ENCODE measurements around the gene P2RY6. TPM values are rescaled to one million over a fixed set of nuclear protein-coding genes. Genes with fewer than 3 reads are reported as not detected.
A peak's percentile ranks its signal among the peaks of the same experiment; 100 is the strongest.

The P2RY6 gene
- polyA plus RNA-seq, 1 donor (not counting 4 experiments of a cell fraction or from before 2014, with no cell fraction given): 0.04 TPM

- peaks cover 5% of the 10 kb centered on the region for H3K79me2 ChIP-seq (ENCODE audit: control insufficient read depth, insufficient read depth, low read length)
- no peaks in the 10 kb centered on the region for H3K36me3 ChIP-seq (ENCODE audit: control insufficient read depth in 2 of 2, extremely low read depth in 1 of 2, insufficient read depth in 2 of 2, low read length in 2 of 2)
- peak overlapping the region; percentile 54 to 76 (median 75) for H3K4me3 ChIP-seq (ENCODE audit: control insufficient read depth in 2 of 3, extremely low read depth in 1 of 3, insufficient read depth in 2 of 3, low read depth in 1 of 3, low read length in 3 of 3)
- peak overlapping the region; percentile 73 for H3K9ac ChIP-seq (ENCODE audit: control insufficient read depth, extremely low read depth, insufficient read depth, low read length)
- no peaks in the 10 kb centered on the region for H3K9me3 ChIP-seq (ENCODE audit: control insufficient read depth, low read depth, low read length)
- DNase-seq (ENCODE audit: low read depth, low spot score) (peak; percentile 95), FAIRE-seq (no peak)
- H3K27me3 ChIP-seq (ENCODE audit: control insufficient read depth, extremely low read depth, insufficient read depth, low read length): no peaks in the 10 kb centered on the region
- peak overlapping the region; percentile 98 for H2AFZ ChIP-seq (ENCODE audit: control insufficient read depth, low read length)
- TF ChIP-seq CTCF (optimal IDR thresholded peaks at IDR 0.05 in 1 of 3, IDR thresholded peaks at IDR 0.05 in 1 of 3, conservative IDR thresholded peaks at IDR 0.05 in 1 of 3; ENCODE audit: extremely low read depth in 1 of 3, insufficient read depth in 2 of 3, low read length in 3 of 3): peak; percentile 74 to 87 (median 78)
- TF ChIP-seq EZH2 (IDR thresholded peaks at IDR 0.05; ENCODE audit: low read length): no peak
- H3K9me1 ChIP-seq (ENCODE audit: control insufficient read depth, extremely low read depth, insufficient read depth, low read length): no peaks in the 10 kb centered on the region
- no peaks in the 10 kb centered on the region for H4K20me1 ChIP-seq (ENCODE audit: control insufficient read depth, extremely low read depth, insufficient read depth, low read length)
- peak overlapping the region; percentile 96 for H3K4me2 ChIP-seq (ENCODE audit: control insufficient read depth, extremely low read depth, insufficient read depth, low read depth, low read length)
- H3K4me1 ChIP-seq (ENCODE audit: control insufficient read depth, extremely low read depth, insufficient read depth, low read length): peaks cover 8% of the 10 kb centered on the region
- dilution Hi-C loops (cut with MboI; ENCODE audit: extremely low pct_ligation_motif_present, low sequenced_read_pairs): no loop called here
- peak overlapping the region; percentile 61 for H3K27ac ChIP-seq (ENCODE audit: control insufficient read depth, insufficient read depth, low read length)
Observed at GRCh38 chr11:73307323-73308002, 35.3 kb downstream of the P2RY6 start.

GRCh38 chr11:73308003-73308960 is 36.1 kb downstream of the P2RY6 start, which contains the start of gene ARHGEF17:
Gene ARHGEF17 (plus strand): TSS chr11:73308276. CDS start chr11:73308639, 363 bp downstream.
- Histone ChIP-seq H3K27ac (ENCODE audit: control insufficient read depth, insufficient read depth, low read length) (peak within 1 kb of the TSS; percentile 61), H3K9me3 (ENCODE audit: control insufficient read depth, low read depth, low read length) (no peaks in the 10 kb centered on the region), H2AFZ (ENCODE audit: control insufficient read depth, low read length) (peak within 1 kb of the TSS; percentile 98), H3K9me1 (ENCODE audit: control insufficient read depth, extremely low read depth, insufficient read depth, low read length) (no peaks in the 10 kb centered on the region), H3K4me3 (ENCODE audit: control insufficient read depth in 2 of 3, extremely low read depth in 1 of 3, insufficient read depth in 2 of 3, low read depth in 1 of 3, low read length in 3 of 3) (peak within 1 kb of the TSS; percentile 54 to 76 (median 75)), H3K9ac (ENCODE audit: control insufficient read depth, extremely low read depth, insufficient read depth, low read length) (peak within 1 kb of the TSS; percentile 73), H3K4me1 (ENCODE audit: control insufficient read depth, extremely low read depth, insufficient read depth, low read length) (peaks cover 8% of the 10 kb centered on the region), H3K27me3 (ENCODE audit: control insufficient read depth, extremely low read depth, insufficient read depth, low read length) (no peaks in the 10 kb centered on the region), H3K79me2 (ENCODE audit: control insufficient read depth, insufficient read depth, low read length) (peaks cover 5% of the 10 kb centered on the region), H3K36me3 (ENCODE audit: control insufficient read depth in 2 of 2, extremely low read depth in 1 of 2, insufficient read depth in 2 of 2, low read length in 2 of 2) (no peaks in the 10 kb centered on the region), H3K4me2 (ENCODE audit: control insufficient read depth, extremely low read depth, insufficient read depth, low read depth, low read length) (peak within 1 kb of the TSS; percentile 96), H4K20me1 (ENCODE audit: control insufficient read depth, extremely low read depth, insufficient read depth, low read length) (no peaks in the 10 kb centered on the region)
- FAIRE-seq (no peak), DNase-seq (ENCODE audit: low read depth, low spot score) (no peak)
- TF ChIP-seq CTCF (optimal IDR thresholded peaks at IDR 0.05 in 1 of 3, IDR thresholded peaks at IDR 0.05 in 1 of 3, conservative IDR thresholded peaks at IDR 0.05 in 1 of 3; ENCODE audit: extremely low read depth in 1 of 3, insufficient read depth in 2 of 3, low read length in 3 of 3): no peak
- no peak for TF ChIP-seq EZH2 (IDR thresholded peaks at IDR 0.05; ENCODE audit: low read length)
- dilution Hi-C loops (cut with MboI; ENCODE audit: extremely low pct_ligation_motif_present, low sequenced_read_pairs): no loop called here

All from keratinocyte (primary cell).